Measurements from ENCODE around the gene PTPN23.

The PTPN23 gene

GRCh38 chr3:47420044-47420430 lies 39.2 kb downstream of the PTPN23 start:
- no peak for DNase-seq (ENCODE audit: low read depth in 1 of 2, low spot score in 1 of 2)
- no peak for TF ChIP-seq JUND (IDR thresholded peaks at IDR 0.05; ENCODE audit: low read depth)
- in situ Hi-C loops (cut with HindIII; ENCODE audit: low pct_unique_long_range_greater_than_20kb, low sequenced_read_pairs): no loop called here

- no peak for TF ChIP-seq JUND (IDR thresholded peaks at IDR 0.05; ENCODE audit: low read depth)
- in situ Hi-C loops (cut with HindIII; ENCODE audit: low pct_unique_long_range_greater_than_20kb, low sequenced_read_pairs): no loop called here
- DNase-seq (ENCODE audit: low read depth in 1 of 2, low spot score in 1 of 2): peak; percentile 71 to 89
These were observed 40.0 kb downstream of the PTPN23 start for GRCh38 chr3:47420511-47421484.

- no peak for TF ChIP-seq JUND (IDR thresholded peaks at IDR 0.05; ENCODE audit: low read depth)
- DNase-seq (ENCODE audit: low read depth in 1 of 2, low spot score in 1 of 2): peak in 1 of 2 experiments; percentile 64
- in situ Hi-C loops (cut with HindIII; ENCODE audit: low pct_unique_long_range_greater_than_20kb, low sequenced_read_pairs): no loop called here
These were observed 41.2 kb downstream of the PTPN23 start for GRCh38 chr3:47421741-47422649.

GRCh38 chr3:47422743-47423142 lies 41.9 kb downstream of the PTPN23 start:
- DNase-seq (ENCODE audit: low read depth in 1 of 2, low spot score in 1 of 2): no peak
- in situ Hi-C loops (cut with HindIII; ENCODE audit: low pct_unique_long_range_greater_than_20kb, low sequenced_read_pairs): no loop called here
- TF ChIP-seq JUND (IDR thresholded peaks at IDR 0.05; ENCODE audit: low read depth): no peak

- TF ChIP-seq JUND (IDR thresholded peaks at IDR 0.05; ENCODE audit: low read depth): no peak
- DNase-seq (ENCODE audit: low read depth in 1 of 2, low spot score in 1 of 2): no peak
- in situ Hi-C loops (cut with HindIII; ENCODE audit: low pct_unique_long_range_greater_than_20kb, low sequenced_read_pairs): no loop called here
These were observed 42.8 kb downstream of the PTPN23 start for GRCh38 chr3:47423548-47424145.

GRCh38 chr3:47424434-47425382 lies 43.9 kb downstream of the PTPN23 start:
- in situ Hi-C loops (cut with HindIII; ENCODE audit: low pct_unique_long_range_greater_than_20kb, low sequenced_read_pairs): no loop called here
- TF ChIP-seq JUND (IDR thresholded peaks at IDR 0.05; ENCODE audit: low read depth): no peak
- no peak for DNase-seq (ENCODE audit: low read depth in 1 of 2, low spot score in 1 of 2)

GRCh38 chr3:47425383-47425778 lies 44.6 kb downstream of the PTPN23 start:
- in situ Hi-C loops (cut with HindIII; ENCODE audit: low pct_unique_long_range_greater_than_20kb, low sequenced_read_pairs): no loop called here
- DNase-seq (ENCODE audit: low read depth in 1 of 2, low spot score in 1 of 2): no peak
- TF ChIP-seq JUND (IDR thresholded peaks at IDR 0.05; ENCODE audit: low read depth): no peak

GRCh38 chr3:47425959-47426358 lies 45.1 kb downstream of the PTPN23 start:
- in situ Hi-C loops (cut with HindIII; ENCODE audit: low pct_unique_long_range_greater_than_20kb, low sequenced_read_pairs): no loop called here
- TF ChIP-seq JUND (IDR thresholded peaks at IDR 0.05; ENCODE audit: low read depth): no peak
- DNase-seq (ENCODE audit: low read depth in 1 of 2, low spot score in 1 of 2): no peak

GRCh38 chr3:47427866-47428265 lies 47.0 kb downstream of the PTPN23 start:
- no peak for TF ChIP-seq JUND (IDR thresholded peaks at IDR 0.05; ENCODE audit: low read depth)
- DNase-seq (ENCODE audit: low read depth in 1 of 2, low spot score in 1 of 2): no peak
- in situ Hi-C loops (cut with HindIII; ENCODE audit: low pct_unique_long_range_greater_than_20kb, low sequenced_read_pairs): no loop called here

- DNase-seq (ENCODE audit: low read depth in 1 of 2, low spot score in 1 of 2): no peak
- TF ChIP-seq JUND (IDR thresholded peaks at IDR 0.05; ENCODE audit: low read depth): no peak
- in situ Hi-C loops (cut with HindIII; ENCODE audit: low pct_unique_long_range_greater_than_20kb, low sequenced_read_pairs): no loop called here
These were observed 47.8 kb downstream of the PTPN23 start for GRCh38 chr3:47428662-47429061.

GRCh38 chr3:47429476-47430270 lies 48.9 kb downstream of the PTPN23 start:
- TF ChIP-seq JUND (IDR thresholded peaks at IDR 0.05; ENCODE audit: low read depth): no peak
- DNase-seq (ENCODE audit: low read depth in 1 of 2, low spot score in 1 of 2): peak in 1 of 2 experiments; percentile 56
- in situ Hi-C loops (cut with HindIII; ENCODE audit: low pct_unique_long_range_greater_than_20kb, low sequenced_read_pairs): no loop called here

Data from T47D (cell line).